Prostate gland (tissue), 2 donors: Measurements from ENCODE around the gene ICAM4.

Source experiments
- POLR2A ChIP-seq: fragments of 450-650 bp; IDR thresholded peaks from one replicate; pipeline ENCODE4 v1.6.1; 2016; ENCODE audit warnings: antibody characterized with exemption, mild to moderate bottlenecking
- POLR2AphosphoS5 ChIP-seq: sonication (generic); formaldehyde crosslinking; IDR thresholded peaks from one replicate; pipeline ENCODE4 v1.6.1; 2017; ENCODE audit warnings: antibody characterized with exemption
- TF ChIP-seq, protein P1 (sequence below), 4 experiments: fragments of 200-600 bp in 2 of 4; fragments of 450-650 bp in 2 of 4; sonication (generic) in 2 of 4; IDR thresholded peaks; 1 replicate in 3 of 4; 2 replicates in 1 of 4; pipeline ENCODE4 v1.5.1; 2016 to 2019; ENCODE audit warnings: antibody characterized with exemption in 4 of 4, mild to moderate bottlenecking in 2 of 4, moderate library complexity in 2 of 4

DNA sequence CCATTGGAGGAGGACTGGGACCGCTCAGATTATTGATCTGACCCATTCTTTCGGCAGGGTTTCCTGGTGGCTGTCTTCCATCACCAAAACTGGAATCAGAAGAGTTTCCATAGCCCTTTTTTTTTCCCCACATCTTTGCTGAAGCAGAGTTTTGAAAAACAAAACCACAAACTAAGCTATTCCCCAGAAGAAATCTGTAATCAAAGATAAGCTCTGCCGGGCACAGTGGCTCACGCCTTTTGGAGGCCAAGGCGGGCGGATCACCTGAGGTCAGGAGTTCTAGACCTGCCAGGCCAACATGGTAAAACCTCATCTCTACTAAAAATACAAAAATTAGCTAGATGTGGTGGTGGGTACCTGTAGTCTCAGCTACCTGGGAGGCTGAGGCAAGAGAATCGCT, 20.0 kb upstream of the ICAM4 start:
- TF ChIP-seq, protein P1, sequence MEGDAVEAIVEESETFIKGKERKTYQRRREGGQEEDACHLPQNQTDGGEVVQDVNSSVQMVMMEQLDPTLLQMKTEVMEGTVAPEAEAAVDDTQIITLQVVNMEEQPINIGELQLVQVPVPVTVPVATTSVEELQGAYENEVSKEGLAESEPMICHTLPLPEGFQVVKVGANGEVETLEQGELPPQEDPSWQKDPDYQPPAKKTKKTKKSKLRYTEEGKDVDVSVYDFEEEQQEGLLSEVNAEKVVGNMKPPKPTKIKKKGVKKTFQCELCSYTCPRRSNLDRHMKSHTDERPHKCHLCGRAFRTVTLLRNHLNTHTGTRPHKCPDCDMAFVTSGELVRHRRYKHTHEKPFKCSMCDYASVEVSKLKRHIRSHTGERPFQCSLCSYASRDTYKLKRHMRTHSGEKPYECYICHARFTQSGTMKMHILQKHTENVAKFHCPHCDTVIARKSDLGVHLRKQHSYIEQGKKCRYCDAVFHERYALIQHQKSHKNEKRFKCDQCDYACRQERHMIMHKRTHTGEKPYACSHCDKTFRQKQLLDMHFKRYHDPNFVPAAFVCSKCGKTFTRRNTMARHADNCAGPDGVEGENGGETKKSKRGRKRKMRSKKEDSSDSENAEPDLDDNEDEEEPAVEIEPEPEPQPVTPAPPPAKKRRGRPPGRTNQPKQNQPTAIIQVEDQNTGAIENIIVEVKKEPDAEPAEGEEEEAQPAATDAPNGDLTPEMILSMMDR (IDR thresholded peaks at IDR 0.05): no peak
- TF ChIP-seq POLR2A (no peak), POLR2AphosphoS5 (no peak)
